GM13976 (cell line): Measurements from ENCODE around the gene KCNJ2.

Source experiments
- DNase-seq: peaks from one replicate; pipeline ENCODE4 v3.0.0; 2012; ENCODE audit warnings: low spot score
- in situ Hi-C: fragments of 300-500 bp; cut with MboI; formaldehyde crosslinking; loops from one replicate; pipeline ENCODE4 v1.12.0; 2022; ENCODE audit warnings: low sequenced_read_pairs, mixed read lengths, inconsistent platforms; ENCODE audit not compliant: unreplicated experiment
- TF ChIP-seq, protein P1 (sequence below): IDR thresholded peaks from 2 replicates; pipeline ENCODE4 v1.5.1; 2012; ENCODE audit warnings: borderline replicate concordance, mild to moderate bottlenecking; ENCODE audit not compliant: insufficient read depth; ENCODE audit errors: extremely low read depth, missing control alignments, control extremely low read depth

KCNJ2 gene

DNA sequence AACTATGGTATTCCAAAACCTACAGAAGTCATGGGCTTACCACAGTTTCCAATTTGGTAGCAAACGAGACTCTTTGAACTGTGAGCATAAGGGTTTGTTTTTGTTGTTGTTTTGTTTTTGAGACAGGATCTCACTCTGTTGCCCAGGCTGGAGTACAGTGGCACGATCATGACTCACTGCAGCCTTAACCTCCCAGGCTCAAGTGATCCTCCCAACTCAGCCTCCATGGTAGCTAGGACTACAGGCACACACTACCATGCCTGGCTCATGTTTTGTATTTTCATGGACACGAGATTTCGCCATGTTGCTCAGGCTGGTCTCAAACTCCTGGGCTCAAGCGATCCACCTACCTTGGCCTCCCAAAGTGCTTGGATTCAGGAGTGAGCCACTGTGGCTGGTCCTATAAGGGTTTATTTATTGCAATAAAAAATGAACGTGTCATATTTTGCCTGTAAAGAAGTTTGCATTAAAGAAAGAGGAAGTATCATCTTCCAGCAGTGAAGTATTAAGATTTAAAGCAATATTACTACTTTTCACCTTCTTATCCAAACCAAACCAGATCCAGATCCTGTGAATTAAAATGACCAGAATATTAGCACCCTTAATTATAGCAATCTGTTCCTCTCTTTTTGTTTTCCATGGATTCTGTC, 37.2 kb downstream of the KCNJ2 start:
- in situ Hi-C loops, result no loop called here

DNA sequence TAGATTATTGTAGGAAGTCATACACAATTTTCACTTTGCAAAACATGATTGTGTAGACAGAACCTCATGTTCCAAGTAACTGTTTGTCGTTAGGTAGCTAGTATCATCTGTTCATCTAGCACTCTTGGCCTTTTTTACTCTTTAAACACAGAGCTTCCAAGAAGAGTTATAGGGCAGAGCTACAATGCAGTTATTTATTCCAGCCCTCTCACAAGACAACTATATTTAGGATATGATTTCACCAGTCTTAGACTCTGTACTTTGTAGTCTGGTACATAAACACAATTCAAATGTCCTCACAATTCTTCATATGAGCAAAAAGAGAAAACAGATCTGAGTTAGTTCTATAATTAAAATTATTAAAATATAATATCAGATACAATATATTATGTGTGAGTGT, 37.9 kb downstream of the KCNJ2 start:
- TF ChIP-seq, protein P1, sequence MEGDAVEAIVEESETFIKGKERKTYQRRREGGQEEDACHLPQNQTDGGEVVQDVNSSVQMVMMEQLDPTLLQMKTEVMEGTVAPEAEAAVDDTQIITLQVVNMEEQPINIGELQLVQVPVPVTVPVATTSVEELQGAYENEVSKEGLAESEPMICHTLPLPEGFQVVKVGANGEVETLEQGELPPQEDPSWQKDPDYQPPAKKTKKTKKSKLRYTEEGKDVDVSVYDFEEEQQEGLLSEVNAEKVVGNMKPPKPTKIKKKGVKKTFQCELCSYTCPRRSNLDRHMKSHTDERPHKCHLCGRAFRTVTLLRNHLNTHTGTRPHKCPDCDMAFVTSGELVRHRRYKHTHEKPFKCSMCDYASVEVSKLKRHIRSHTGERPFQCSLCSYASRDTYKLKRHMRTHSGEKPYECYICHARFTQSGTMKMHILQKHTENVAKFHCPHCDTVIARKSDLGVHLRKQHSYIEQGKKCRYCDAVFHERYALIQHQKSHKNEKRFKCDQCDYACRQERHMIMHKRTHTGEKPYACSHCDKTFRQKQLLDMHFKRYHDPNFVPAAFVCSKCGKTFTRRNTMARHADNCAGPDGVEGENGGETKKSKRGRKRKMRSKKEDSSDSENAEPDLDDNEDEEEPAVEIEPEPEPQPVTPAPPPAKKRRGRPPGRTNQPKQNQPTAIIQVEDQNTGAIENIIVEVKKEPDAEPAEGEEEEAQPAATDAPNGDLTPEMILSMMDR, result no peak
- DNase-seq, result no peak
- in situ Hi-C loops, result no loop called here

More for the DNA sequence above, 37.2 kb downstream of the KCNJ2 start:
- DNase-seq, result no peak
- TF ChIP-seq, protein P1, result no peak

DNA sequence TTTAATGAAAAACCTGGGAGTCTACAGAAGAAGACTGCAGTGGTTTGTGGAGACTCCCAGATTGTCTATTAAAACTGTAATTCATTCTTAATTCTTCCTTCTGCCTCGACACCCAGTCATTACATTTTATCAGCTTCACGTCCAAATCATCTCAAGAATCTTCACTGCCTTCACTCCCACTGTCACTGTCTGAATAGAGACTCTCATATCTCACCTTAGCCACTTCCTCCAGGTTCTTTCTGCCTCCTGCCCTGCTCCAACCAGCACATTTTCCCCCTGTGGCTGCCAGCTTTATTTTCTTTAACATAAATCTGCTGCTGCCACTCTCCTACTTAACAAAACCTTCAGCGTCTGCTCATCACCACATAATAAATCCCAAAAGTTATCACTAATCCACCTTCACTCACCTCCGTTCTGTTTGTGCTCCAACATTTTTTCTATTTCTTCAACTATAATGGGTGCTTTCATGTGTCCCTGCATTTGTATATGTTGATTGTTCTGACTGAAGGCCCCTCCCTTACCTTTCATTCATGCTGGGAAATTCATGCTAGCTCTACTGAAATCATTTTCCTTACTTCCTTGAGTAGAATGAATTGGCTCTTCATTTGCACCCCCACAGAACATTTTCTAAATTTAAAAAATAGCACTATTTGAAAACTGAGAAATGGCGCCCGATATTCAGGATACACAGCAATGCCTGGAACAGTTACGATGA, 38.9 kb downstream of the KCNJ2 start:
- TF ChIP-seq, protein P1, result no peak
- DNase-seq, result peak; percentile 15
- in situ Hi-C loops, result no loop called here

DNA sequence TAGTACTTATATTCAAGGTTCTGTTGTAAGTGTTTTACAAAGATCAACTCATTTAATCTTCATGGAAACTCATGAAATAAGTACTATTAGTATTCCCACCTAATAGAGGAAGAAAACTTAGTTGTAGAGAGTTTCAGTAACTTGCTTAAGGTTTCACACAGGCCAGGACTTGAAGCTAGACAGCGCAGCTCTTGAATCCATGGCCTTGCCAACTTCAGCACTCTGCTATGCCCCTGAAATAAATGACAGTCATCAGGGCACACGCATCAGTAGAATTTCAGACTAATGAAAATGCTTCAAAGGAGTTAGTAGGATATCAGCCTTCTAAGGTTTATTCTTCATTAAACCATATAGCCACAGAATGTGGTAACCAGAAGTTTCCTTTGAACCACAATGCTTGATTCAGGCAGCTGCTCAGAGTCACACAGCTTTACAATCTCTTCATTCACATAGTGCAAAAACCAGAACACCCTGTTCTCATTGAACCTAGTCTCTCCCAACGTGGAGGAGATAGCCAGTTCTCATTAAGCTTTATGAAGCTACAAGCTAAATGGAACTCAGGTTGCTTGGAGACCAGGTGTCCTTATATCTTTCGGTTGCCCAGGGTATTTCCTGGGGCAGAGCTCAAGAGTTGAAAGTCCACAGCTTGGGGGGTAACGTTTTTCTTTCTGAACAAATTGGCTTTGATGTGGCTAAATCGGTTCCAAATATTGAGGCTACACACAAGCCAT, 39.7 kb downstream of the KCNJ2 start:
- DNase-seq, result peak; percentile 15
- in situ Hi-C loops, result no loop called here
- TF ChIP-seq, protein P1, result no peak

DNA sequence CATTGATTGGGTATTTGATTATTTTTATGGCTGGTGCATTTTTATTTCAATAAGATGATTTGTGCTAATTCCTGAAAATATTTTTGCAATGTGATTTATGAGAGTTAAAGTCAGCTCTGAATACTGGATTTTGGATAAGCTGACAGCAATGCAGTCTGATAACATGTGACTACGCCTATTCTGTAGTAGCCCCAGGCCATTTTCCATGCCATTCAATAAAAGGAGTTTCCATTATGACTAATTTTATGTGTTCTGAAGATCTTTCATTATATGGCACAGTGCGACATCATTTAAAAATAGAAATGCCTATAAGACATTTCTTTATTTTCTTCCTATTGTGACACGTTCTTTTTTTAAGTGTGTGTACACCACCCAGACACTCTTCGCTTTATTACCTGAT, 46.3 kb downstream of the KCNJ2 start:
- in situ Hi-C loops, result no loop called here
- no peak for DNase-seq
- TF ChIP-seq, protein P1, result no peak

DNA sequence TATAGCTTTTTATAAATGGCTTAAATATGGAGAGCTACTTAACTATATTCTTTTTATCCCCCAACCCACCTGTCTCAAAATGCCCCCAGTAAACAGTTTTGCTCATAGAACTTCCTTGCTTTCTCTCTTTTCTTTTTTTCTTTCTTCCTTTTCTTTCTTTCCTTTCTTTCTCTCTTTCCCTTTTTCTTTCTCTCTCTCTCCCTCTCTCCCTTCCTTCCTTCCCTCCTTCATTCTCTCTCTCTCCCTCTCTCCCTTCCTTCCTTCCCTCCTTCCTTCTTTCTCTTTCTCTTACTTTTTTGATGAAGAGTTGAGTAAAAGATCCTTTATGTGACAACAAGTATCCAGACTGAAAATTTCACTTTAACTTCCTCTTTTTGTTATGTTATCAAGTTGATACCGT, 48.2 kb downstream of the KCNJ2 start:
- TF ChIP-seq, protein P1, result no peak
- no peak for DNase-seq
- in situ Hi-C loops, result no loop called here
